NCI-H2196 treated with DMSO at 0.1 percent for 48 hours (cell line): ENCODE measurements around the gene ARFIP1.

ENCODE experiments used
- DNase-seq: peaks from one replicate; lab custom pipeline; 2025; ENCODE audit not compliant: unreplicated experiment; lab: John Stamatoyannopoulos, UW

The ARFIP1 gene

GRCh38 chr4:152937336-152938236 lies 157.8 kb downstream of the ARFIP1 start:
- DNase-seq: no peak

- DNase-seq: no peak
Observed at GRCh38 chr4:152938237-152938947, 158.6 kb downstream of the ARFIP1 start.

DNA sequence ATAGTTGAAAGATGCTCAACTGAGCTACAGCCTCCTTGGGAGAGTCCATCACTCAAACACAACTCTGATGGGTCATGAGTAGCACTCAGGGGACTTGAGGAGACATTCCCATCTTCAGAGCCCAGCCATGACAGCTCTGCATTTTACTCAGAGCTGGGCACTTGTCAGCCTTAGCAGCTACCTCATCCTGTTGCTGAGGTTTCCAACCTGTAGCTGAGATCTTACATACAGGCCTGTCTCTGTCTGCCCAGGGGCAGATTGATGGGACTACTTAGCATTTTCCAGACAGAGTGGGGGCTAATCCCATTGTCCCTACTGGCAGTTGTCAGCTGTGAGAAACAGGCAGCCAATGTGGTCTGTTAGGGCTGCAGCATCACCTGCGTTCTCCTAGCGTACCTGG lies 159.9 kb downstream of the ARFIP1 start:
- DNase-seq: no peak

- DNase-seq: no peak
Observed at GRCh38 chr4:152940461-152940860, 160.7 kb downstream of the ARFIP1 start.

DNA sequence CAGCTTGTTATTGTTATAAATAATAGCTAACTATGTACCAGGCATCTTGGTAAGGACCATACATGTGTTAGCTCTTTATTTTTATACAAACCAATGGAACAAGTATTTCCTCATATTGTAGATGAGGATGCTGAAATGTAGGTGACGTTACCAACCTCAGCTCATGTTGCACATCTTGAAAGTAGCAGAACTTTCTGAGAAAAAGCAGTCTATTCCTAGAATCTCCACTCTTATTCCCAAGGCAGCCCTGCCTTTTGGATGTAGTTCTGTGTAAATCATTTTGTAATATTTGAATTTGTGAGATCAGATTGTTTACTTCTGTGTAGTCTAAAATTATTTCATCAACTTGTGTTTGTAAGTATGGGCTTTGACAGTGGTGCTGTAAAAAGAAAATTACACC lies 161.7 kb downstream of the ARFIP1 start:
- DNase-seq: no peak

- DNase-seq: no peak
Observed at GRCh38 chr4:152942346-152942745, 162.6 kb downstream of the ARFIP1 start.

- no peak for DNase-seq
Observed at GRCh38 chr4:152943672-152944071, 163.9 kb downstream of the ARFIP1 start.

- no peak for DNase-seq
Observed at GRCh38 chr4:152944666-152945320, 165.0 kb downstream of the ARFIP1 start.

- DNase-seq: no peak
Observed at GRCh38 chr4:152945639-152946038, 165.9 kb downstream of the ARFIP1 start.

- no peak for DNase-seq
Observed at GRCh38 chr4:152946446-152946845, 166.7 kb downstream of the ARFIP1 start.

- no peak for DNase-seq
Observed at GRCh38 chr4:152947311-152947710, 167.6 kb downstream of the ARFIP1 start.

DNA sequence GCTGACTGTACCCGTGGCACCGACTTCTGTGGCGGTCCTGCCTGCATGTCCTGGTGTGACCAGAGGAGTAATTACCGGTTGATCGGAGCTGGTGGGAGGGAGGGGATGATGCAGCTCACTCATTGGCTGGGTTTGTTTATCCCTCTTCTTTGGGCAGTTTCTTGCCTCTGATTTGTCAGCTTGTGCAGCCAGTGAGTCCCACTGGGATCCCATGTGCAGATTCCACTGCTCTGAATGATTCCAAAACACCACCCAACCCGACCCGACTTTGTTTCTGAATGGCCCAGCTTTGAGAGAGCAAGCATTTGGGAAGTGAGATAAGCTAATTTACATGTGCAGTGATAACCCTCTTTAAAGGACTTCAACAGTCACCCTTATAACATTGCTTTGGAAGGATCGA lies 170.2 kb downstream of the ARFIP1 start:
- no peak for DNase-seq

DNA sequence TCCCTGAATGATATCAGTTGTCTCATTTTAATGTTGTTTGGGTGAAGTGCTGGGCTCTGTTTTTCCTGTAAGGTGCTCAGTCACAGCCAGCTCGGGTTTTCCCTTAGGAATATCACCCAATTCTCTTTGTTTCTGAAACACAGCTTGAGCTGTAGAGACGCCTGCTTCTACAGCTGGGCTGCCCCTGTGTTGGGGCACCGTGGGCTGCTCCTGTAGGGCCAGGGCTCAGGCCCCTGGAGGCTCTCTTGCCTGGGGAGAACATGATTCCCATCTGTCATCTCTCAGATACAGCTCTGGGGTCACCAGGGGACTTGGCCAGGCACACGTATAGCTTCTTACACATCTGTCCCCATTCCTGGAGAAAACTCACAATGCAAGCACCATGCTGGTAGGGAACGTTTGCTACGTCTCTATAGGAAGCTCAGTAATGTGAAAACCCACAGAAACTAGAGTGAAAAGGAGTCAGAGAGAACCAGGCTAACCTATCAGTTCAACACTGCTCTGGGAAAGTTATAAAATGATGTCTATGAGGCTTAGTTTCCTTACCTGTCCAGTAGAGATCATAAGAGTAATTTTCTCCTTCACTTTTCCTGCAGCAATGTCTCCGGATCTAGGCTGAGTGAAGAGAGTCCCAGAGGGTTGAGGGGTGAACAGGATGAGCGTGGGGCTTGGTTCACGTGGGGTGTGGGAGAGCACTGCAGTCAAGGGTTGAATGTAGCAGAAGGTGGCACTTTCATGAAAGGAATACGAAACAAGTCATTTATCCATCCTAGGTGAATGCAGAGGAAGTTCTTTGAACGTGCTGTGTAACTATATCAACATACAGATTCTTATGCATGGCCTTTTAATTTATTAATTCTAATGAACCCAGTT lies 170.9 kb downstream of the ARFIP1 start:
- DNase-seq: no peak

DNA sequence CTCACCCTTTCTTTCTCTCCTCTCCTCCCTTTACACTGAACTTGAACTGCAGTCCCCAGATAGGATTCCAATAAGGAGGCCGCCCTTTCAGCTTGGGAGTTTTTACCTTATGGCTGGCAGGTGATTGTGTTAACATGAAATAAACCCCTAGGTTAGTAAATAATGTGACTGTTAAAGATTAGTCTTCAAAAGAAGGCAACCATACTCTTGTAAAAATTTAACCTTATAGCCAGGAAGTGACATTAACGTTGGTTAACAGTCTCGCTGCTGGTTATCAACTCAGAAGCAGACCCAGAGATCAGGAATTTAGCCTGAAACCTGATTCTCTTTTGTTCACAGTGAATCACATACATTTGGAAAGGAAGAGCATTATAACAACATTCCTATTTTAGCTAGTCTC lies 171.6 kb downstream of the ARFIP1 start:
- no peak for DNase-seq

- DNase-seq: no peak
Observed at GRCh38 chr4:152953514-152953913, 173.8 kb downstream of the ARFIP1 start.

GRCh38 chr4:152954741-152955140 lies 175.0 kb downstream of the ARFIP1 start:
- DNase-seq: no peak

DNA sequence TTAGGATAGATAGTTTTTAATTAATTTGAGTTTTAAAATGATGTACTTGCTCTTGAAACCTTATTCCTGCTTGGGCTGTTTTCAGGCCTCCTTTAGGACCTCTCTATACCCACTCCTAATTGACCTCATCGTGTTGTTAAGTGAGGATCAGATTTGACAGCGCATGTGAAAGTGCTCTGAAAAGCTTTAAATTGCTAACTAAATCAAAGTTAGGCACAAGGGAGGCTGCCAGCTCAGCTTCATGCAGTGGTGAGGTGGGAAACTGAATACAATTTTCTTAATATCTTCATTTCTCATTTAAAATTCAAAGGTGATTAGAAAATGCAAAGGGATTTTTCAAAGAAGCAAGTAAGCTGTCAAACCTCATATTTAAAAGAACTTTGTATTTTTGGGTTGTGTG lies 176.4 kb downstream of the ARFIP1 start:
- DNase-seq: no peak

GRCh38 chr4:152956650-152957436 lies 177.1 kb downstream of the ARFIP1 start:
- DNase-seq: no peak

- DNase-seq: no peak
Observed at GRCh38 chr4:152957437-152958171, 177.8 kb downstream of the ARFIP1 start.
